ENCODE measurements around the gene HK2. TPM values are rescaled to one million over a fixed set of nuclear protein-coding genes. Genes with fewer than 3 reads are reported as not detected.

HK2 gene
- total RNA-seq, 4 donors from 2014 or later, result 0.29 to 8.6 (median 1.2) TPM

DNA sequence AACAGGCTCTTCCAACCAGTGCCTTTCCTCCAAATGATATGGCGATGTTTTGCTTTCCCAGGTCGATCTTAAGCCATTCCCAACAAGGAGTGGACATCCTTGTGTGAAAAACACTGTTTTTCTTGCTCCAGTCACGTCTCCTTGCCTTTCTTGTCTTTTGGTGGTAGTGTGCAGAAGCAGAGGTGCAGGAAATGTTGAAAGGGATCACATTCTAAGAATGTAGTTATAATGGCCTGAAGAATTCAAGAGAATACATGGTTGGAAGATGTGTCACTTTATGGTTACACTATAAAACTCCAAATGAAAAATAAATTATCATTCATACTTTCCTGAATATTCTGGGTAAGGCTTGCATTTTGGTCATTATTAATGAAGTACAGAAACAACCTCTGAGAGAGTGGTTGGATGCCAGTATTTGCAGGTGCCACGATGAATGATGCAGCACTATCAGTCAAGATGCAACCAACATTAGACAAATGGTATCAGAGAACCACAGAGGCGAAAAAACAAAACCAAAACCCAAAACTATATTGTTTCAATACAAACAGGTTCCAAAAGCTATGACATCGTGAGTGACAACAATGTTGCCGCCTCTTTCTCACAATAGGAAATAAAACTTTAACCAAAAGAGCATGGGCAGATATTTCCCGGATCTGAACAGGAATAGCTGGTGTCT, 97.0 kb downstream of the HK2 start:
- no peak overlapping the region for H3K27ac ChIP-seq
- TF ChIP-seq, protein P1, sequence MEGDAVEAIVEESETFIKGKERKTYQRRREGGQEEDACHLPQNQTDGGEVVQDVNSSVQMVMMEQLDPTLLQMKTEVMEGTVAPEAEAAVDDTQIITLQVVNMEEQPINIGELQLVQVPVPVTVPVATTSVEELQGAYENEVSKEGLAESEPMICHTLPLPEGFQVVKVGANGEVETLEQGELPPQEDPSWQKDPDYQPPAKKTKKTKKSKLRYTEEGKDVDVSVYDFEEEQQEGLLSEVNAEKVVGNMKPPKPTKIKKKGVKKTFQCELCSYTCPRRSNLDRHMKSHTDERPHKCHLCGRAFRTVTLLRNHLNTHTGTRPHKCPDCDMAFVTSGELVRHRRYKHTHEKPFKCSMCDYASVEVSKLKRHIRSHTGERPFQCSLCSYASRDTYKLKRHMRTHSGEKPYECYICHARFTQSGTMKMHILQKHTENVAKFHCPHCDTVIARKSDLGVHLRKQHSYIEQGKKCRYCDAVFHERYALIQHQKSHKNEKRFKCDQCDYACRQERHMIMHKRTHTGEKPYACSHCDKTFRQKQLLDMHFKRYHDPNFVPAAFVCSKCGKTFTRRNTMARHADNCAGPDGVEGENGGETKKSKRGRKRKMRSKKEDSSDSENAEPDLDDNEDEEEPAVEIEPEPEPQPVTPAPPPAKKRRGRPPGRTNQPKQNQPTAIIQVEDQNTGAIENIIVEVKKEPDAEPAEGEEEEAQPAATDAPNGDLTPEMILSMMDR (IDR thresholded peaks at IDR 0.05), result no peak
- TF ChIP-seq POLR2A (IDR thresholded peaks at IDR 0.05), result no peak
- intact Hi-C loops (cut with DNase I; ENCODE audit: low total_unique reads), result no loop called here

DNA sequence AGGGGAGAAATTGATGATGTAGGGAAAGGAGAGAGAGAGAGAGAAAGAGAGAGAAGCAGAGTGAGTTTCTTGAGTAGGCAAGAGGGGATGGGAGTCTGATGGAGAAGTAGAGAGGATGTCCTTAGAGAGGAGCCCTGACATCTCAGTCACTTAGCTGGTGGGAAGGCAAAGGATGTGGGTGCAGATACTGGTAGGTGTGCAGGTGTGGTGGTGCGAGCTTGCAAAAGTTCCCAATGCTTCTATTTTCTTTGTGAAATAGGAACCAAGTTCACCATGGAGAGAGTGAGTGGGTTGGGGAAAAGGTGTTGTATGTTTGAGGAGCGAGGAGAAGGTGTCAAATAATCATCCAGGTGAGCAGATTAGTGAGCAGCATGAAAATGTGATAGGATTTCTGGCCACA, 98.0 kb downstream of the HK2 start:
- TF ChIP-seq, protein P1 (IDR thresholded peaks at IDR 0.05), result no peak
- TF ChIP-seq POLR2A (IDR thresholded peaks at IDR 0.05), result no peak
- intact Hi-C loops (cut with DNase I; ENCODE audit: low total_unique reads), result no loop called here
- no peak for DNase-seq
- Histone ChIP-seq H3K4me1 (no peaks in the 10 kb centered on the region), H3K27me3 (no peaks in the 10 kb centered on the region), H3K4me3 (no peak overlapping the region), H3K9me3 (no peaks in the 10 kb centered on the region), H3K27ac (no peak overlapping the region), H3K36me3 (no peaks in the 10 kb centered on the region)

More for the DNA sequence above, 97.0 kb downstream of the HK2 start:
- Histone ChIP-seq H3K27me3 (no peaks in the 10 kb centered on the region), H3K9me3 (no peaks in the 10 kb centered on the region), H3K36me3 (no peaks in the 10 kb centered on the region), H3K4me1 (no peaks in the 10 kb centered on the region), H3K4me3 (no peak overlapping the region)
- no peak for DNase-seq

DNA sequence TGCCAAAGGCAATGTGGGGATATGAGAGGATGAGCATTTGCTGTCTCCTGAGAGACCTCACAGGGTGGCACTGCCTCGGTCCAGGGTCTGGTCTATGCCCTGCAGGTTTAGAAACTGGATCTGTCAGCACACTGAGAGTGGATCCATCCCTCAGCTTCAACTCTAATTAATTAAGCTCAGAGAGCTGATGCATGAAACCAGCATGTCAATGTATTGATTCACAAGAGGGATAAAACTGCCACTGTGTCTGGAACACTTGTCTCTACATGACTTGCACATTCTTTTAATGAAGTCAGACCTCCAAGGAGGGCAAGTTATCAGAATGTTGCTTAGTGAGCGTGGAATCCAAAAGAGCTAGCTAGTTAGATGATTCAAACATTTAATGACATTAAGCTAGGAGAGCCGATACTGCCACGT, 102.1 kb downstream of the HK2 start:
- no peak for DNase-seq
- Histone ChIP-seq H3K4me3 (no peak overlapping the region), H3K36me3 (no peaks in the 10 kb centered on the region), H3K4me1 (no peaks in the 10 kb centered on the region), H3K9me3 (no peaks in the 10 kb centered on the region), H3K27me3 (no peaks in the 10 kb centered on the region), H3K27ac (no peak overlapping the region)
- TF ChIP-seq POLR2A (IDR thresholded peaks at IDR 0.05), result no peak
- TF ChIP-seq, protein P1 (IDR thresholded peaks at IDR 0.05), result no peak
- intact Hi-C loops (cut with DNase I; ENCODE audit: low total_unique reads), result no loop called here

DNA sequence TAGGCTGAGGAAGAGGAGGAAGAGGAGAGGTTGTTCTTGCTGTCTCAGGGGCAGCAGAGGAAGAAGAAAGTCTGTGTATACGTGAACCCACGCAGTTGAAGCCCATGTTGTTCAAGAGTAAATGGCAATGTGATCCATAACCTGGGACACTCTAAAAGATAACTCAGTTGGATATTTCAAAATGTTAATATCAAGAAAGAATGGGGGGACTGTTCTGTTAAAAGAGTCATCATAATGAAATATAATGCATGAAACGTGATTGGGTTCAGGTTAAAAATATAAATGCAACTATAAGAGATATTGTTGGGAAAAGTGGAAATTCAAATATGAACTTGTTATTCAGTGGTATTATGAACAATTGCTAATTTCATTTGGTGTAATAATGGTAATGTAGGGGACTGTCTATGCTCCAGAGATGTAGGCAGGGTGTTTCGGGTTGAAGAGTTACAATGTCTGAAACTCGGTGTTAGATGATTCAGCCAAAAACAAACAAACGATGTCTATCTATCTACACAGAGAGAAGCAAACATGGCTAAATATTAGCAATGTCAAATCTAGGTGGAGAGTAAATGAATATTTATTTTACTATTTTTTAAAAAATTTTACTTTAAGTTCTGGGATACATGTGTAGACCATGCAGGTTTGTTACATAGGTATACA, 103.4 kb downstream of the HK2 start:
- no peaks in the 10 kb centered on the region for H3K4me1 ChIP-seq
- intact Hi-C loops (cut with DNase I; ENCODE audit: low total_unique reads), result no loop called here
- TF ChIP-seq, protein P1 (IDR thresholded peaks at IDR 0.05), result no peak
- no peak for TF ChIP-seq POLR2A (IDR thresholded peaks at IDR 0.05)
- H3K27ac ChIP-seq, result no peak overlapping the region
- DNase-seq, result no peak
- no peaks in the 10 kb centered on the region for H3K27me3 ChIP-seq
- H3K4me3 ChIP-seq, result no peak overlapping the region
- H3K36me3 ChIP-seq, result no peaks in the 10 kb centered on the region
- no peaks in the 10 kb centered on the region for H3K9me3 ChIP-seq

DNA sequence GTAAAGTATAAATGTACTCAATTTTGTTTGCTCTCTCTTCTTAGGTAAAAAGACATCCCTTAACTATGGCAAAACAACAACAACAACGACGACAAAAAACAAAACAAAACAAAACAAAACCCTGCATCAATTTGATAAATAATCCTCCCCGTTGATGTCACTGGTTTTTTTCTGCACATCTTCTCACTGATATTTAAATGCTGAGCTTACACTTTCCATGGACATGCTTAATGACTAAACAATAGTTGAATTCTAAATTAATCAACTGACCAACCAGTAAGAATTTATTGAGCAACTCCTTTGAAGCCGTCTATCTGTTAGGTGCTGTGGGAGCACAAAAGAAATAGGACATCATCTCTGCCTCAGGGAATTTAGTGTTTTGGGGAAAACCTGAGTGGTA, 104.3 kb downstream of the HK2 start:
- Histone ChIP-seq H3K27me3 (no peaks in the 10 kb centered on the region), H3K27ac (no peak overlapping the region), H3K36me3 (no peaks in the 10 kb centered on the region), H3K4me3 (no peak overlapping the region), H3K4me1 (no peaks in the 10 kb centered on the region), H3K9me3 (no peaks in the 10 kb centered on the region)
- intact Hi-C loops (cut with DNase I; ENCODE audit: low total_unique reads), result no loop called here
- DNase-seq, result no peak
- TF ChIP-seq, protein P1 (IDR thresholded peaks at IDR 0.05), result no peak
- no peak for TF ChIP-seq POLR2A (IDR thresholded peaks at IDR 0.05)

Measured in uterus (tissue), 4 donors.